HepG2 (cell line): ENCODE measurements around the gene LRRC3C.

Source experiments
- ARNT ChIP-seq: fragments of 450-650 bp; IDR thresholded peaks from 2 replicates; pipeline ENCODE4 v1.6.1; 2017
- CHD2 ChIP-seq: IDR thresholded peaks from 2 replicates; pipeline ENCODE4 v1.6.1; 2011; ENCODE audit warnings: low read depth, low read length, improper control_type of control experiment
- CREM ChIP-seq, 2 experiments: sonication (generic) in 1 of 2; formaldehyde crosslinking in 1 of 2; IDR thresholded peaks; 2 replicates each; pipeline versions ENCODE4 v1.4.0 to v1.6.1; 2016 to 2020; ENCODE audit warnings: antibody characterized with exemption in 1 of 2, mild to moderate bottlenecking in 1 of 2, missing genetic modification reagents in 1 of 2
- EZH2 ChIP-seq: conservative IDR thresholded peaks from 2 replicates; pipeline ENCODE4 v1.6.1; 2012; ENCODE audit warnings: mild to moderate bottlenecking, low read depth, low read length, moderate library complexity
- KAT2B ChIP-seq: fragments of 150-350 bp; IDR thresholded peaks from 2 replicates; pipeline ENCODE4 v1.6.1; 2014; ENCODE audit warnings: low read depth, low read length, borderline replicate concordance
- MAX ChIP-seq: IDR thresholded peaks from 2 replicates; pipeline ENCODE4 v1.6.1; 2012; ENCODE audit warnings: inconsistent platforms
- SALL2 ChIP-seq: sonication (generic); formaldehyde crosslinking; IDR thresholded peaks from 2 replicates; pipeline ENCODE4 v1.8.1; 2023; ENCODE audit warnings: mild to moderate bottlenecking, missing genetic modification reagents, inconsistent platforms
- ZNF205 ChIP-seq: IDR thresholded peaks from 2 replicates; pipeline ENCODE4 v1.6.1; 2018; ENCODE audit warnings: missing biosample characterization, missing genetic modification reagents
- ZNF737 ChIP-seq: sonication (generic); formaldehyde crosslinking; IDR thresholded peaks from 2 replicates; pipeline ENCODE4 v1.5.0; 2020; ENCODE audit warnings: missing genetic modification reagents, mild to moderate bottlenecking, borderline replicate concordance
- TF ChIP-seq, protein P1 (sequence below), 2 experiments: sonication (generic) in 1 of 2; formaldehyde crosslinking in 1 of 2; IDR thresholded peaks; 2 replicates each; pipeline versions ENCODE4 v1.4.0 to v1.6.1; 2016 to 2020; ENCODE audit warnings: borderline replicate concordance in 1 of 2, low read depth in 1 of 2, mild to moderate bottlenecking in 1 of 2, missing genetic modification reagents in 1 of 2

DNA sequence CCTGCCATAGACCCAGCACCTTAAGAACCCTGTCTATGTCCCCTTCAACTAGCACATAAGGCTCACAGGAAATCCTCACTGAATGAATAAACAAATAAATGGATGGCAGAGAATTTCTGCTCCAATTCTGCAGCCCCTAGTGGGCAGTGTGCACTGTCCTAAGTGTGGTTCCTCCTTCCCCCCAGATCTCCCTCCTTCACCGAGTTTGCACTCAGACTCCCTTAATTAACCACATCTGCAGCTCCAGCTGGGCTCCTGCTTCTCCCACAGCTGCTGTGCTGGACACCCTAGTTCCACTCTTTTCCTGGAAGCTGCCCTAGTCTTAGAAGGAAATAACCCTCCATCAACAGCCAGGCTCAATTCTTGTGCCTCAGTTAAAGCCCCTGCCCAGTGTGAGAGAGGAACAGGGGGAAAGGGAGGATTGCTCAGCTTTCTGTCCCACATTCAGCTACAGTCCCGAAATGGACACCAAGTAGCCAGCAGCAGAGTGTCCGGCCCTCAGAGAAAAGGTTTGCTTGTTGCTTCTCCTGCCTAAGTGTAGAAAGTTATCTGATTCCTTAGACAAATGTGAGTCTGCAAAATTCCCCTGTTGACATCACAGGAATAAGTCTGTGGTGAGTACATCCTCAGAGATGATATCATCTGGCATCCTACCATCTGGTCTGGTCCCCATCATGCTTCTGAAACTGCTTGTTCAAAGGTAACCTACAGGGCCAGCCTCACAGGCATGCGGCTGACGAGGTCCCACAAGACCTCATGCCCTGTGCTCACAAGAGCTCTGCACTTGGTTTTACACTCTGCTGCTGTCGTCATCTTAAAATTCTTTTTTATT lies 12.3 kb downstream of the LRRC3C start:
- no peak for TF ChIP-seq ARNT
- TF ChIP-seq CHD2, result no peak
- TF ChIP-seq MAX, result no peak
- no peak for TF ChIP-seq CREM (IDR thresholded peaks at IDR 0.05)
- TF ChIP-seq CREM (CRISPR knock-in tag; IDR thresholded peaks at IDR 0.05), result no peak
- TF ChIP-seq, protein P1, sequence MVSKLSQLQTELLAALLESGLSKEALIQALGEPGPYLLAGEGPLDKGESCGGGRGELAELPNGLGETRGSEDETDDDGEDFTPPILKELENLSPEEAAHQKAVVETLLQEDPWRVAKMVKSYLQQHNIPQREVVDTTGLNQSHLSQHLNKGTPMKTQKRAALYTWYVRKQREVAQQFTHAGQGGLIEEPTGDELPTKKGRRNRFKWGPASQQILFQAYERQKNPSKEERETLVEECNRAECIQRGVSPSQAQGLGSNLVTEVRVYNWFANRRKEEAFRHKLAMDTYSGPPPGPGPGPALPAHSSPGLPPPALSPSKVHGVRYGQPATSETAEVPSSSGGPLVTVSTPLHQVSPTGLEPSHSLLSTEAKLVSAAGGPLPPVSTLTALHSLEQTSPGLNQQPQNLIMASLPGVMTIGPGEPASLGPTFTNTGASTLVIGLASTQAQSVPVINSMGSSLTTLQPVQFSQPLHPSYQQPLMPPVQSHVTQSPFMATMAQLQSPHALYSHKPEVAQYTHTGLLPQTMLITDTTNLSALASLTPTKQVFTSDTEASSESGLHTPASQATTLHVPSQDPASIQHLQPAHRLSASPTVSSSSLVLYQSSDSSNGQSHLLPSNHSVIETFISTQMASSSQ (IDR thresholded peaks at IDR 0.05; ENCODE audit: low read depth), result no peak
- TF ChIP-seq, protein P1 (CRISPR knock-in tag; IDR thresholded peaks at IDR 0.05; ENCODE audit: borderline replicate concordance), result no peak
- TF ChIP-seq KAT2B, result no peak
- no peak for TF ChIP-seq SALL2 (CRISPR knock-in tag)
- no peak for TF ChIP-seq ZNF737
- TF ChIP-seq ZNF205 (CRISPR knock-in tag), result no peak
- no peak for TF ChIP-seq EZH2
